ENCODE results near the gene CELF2. TPM values are rescaled to one million over a fixed set of nuclear protein-coding genes. Genes with fewer than 3 reads are reported as not detected.

The CELF2 gene
- total RNA-seq, 2 experiments from 2014 or later: 197 to 205 TPM

DNA sequence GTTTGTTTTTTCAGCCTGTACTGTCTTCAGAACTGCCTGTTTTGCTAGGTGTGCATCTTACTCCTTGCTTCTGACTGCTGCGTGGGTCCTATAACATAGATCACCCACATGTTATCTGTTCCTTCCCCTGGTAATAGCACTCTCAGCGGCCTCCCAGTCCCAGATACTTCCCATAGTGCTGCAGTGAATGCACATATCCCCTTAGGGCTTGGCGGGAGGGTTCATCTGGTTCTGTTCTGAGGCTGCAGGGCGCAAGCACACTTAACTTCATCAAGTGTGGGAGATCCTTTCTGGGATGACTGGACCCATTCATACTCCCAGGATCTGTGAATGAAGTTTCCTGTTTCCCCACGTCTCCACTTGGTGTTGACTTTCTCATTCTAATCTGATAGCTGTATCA lies 90.7 kb downstream of the CELF2 start:
- H3K27me3 Mint-ChIP-seq: no peaks in the 10 kb centered on the region
- no peak for DNase-seq
- ATAC-seq (ENCODE audit: poor library complexity): no peak
- CTCF ChIA-PET: interaction anchor here (0.6 to 1.0 kb wide), 2 partner anchors 10 to 14 kb away, joined by 3 to 4 read pairs; no protein-coding TSS in a partner anchor
- Histone ChIP-seq H3K36me3 (ENCODE audit: insufficient read depth, low read length) (no peaks in the 10 kb centered on the region), H3K9me3 (ENCODE audit: control insufficient read depth in 1 of 2, insufficient read depth in 1 of 2, low read length in 2 of 2) (no peaks in the 10 kb centered on the region), H3K4me3 (ENCODE audit: low read length) (no peak overlapping the region), H3K4me1 (ENCODE audit: insufficient read depth, low read length) (peaks cover 23% of the 10 kb centered on the region), H3K27me3 (ENCODE audit: control insufficient read depth in 1 of 2, insufficient read depth in 2 of 2, low read length in 2 of 2) (no peaks in the 10 kb centered on the region), H3K27ac (ENCODE audit: low read depth in 1 of 2, low read length in 2 of 2) (no peak overlapping the region)
- POLR2A ChIA-PET: interaction anchor here (0.9 to 7.9 kb wide), 2 partner anchors 37 to 56 kb away, joined by 4 to 96 read pairs; no protein-coding TSS in a partner anchor
- TF ChIP-seq, protein P1, sequence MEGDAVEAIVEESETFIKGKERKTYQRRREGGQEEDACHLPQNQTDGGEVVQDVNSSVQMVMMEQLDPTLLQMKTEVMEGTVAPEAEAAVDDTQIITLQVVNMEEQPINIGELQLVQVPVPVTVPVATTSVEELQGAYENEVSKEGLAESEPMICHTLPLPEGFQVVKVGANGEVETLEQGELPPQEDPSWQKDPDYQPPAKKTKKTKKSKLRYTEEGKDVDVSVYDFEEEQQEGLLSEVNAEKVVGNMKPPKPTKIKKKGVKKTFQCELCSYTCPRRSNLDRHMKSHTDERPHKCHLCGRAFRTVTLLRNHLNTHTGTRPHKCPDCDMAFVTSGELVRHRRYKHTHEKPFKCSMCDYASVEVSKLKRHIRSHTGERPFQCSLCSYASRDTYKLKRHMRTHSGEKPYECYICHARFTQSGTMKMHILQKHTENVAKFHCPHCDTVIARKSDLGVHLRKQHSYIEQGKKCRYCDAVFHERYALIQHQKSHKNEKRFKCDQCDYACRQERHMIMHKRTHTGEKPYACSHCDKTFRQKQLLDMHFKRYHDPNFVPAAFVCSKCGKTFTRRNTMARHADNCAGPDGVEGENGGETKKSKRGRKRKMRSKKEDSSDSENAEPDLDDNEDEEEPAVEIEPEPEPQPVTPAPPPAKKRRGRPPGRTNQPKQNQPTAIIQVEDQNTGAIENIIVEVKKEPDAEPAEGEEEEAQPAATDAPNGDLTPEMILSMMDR (IDR thresholded peaks at IDR 0.05): no peak
- H3K9me3 Mint-ChIP-seq: no peaks in the 10 kb centered on the region
- peaks cover 43% of the 10 kb centered on the region for H3K4me1 Mint-ChIP-seq (ENCODE audit: low read depth)
- intact Hi-C loops (cut with DNase I, micrococcal nuclease): no loop called here
- H3K36me3 Mint-ChIP-seq (ENCODE audit: low read depth): no peaks in the 10 kb centered on the region
- no peak overlapping the region for H3K4me3 Mint-ChIP-seq
- H3K27ac Mint-ChIP-seq: no peak overlapping the region

DNA sequence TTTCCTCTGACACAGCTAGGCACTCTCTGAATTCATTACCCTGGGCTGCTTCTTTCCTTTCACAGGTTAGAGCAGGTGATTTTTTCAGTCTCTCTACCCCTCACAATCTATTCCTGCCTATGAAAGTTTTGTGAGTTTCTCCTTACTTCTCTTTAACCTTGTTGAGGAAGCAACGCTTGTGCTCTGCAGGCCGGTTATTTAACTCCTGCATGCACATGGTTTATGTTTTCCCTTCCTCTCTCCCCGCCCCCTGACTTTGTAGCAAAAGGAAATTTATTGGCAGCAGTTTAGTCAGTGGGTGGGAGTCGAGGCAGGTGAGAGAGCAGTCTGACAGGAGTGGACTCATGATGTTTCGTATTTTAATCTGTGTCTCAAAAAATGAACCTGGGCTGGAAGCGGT lies 91.9 kb downstream of the CELF2 start:
- no peaks in the 10 kb centered on the region for H3K36me3 Mint-ChIP-seq (ENCODE audit: low read depth)
- DNase-seq (no peak), ATAC-seq (ENCODE audit: poor library complexity) (no peak)
- H3K4me1 Mint-ChIP-seq (ENCODE audit: low read depth): peaks cover 44% of the 10 kb centered on the region
- Histone ChIP-seq H3K27ac (ENCODE audit: low read depth in 1 of 2, low read length in 2 of 2) (no peak overlapping the region), H3K27me3 (ENCODE audit: control insufficient read depth in 1 of 2, insufficient read depth in 2 of 2, low read length in 2 of 2) (no peaks in the 10 kb centered on the region), H3K9me3 (ENCODE audit: control insufficient read depth in 1 of 2, insufficient read depth in 1 of 2, low read length in 2 of 2) (no peaks in the 10 kb centered on the region), H3K36me3 (ENCODE audit: insufficient read depth, low read length) (no peaks in the 10 kb centered on the region), H3K4me1 (ENCODE audit: insufficient read depth, low read length) (peaks cover 24% of the 10 kb centered on the region), H3K4me3 (ENCODE audit: low read length) (no peak overlapping the region)
- H3K9me3 Mint-ChIP-seq: no peaks in the 10 kb centered on the region
- no peak overlapping the region for H3K27ac Mint-ChIP-seq
- no peak overlapping the region for H3K4me3 Mint-ChIP-seq
- CTCF ChIA-PET: no interaction called here
- intact Hi-C loops (cut with DNase I, micrococcal nuclease): no loop called here
- POLR2A ChIA-PET: interaction anchor here (7.9 kb wide), 1 partner anchor 55 kb away, joined by 96 read pairs; no protein-coding TSS in a partner anchor
- H3K27me3 Mint-ChIP-seq: no peaks in the 10 kb centered on the region
- TF ChIP-seq, protein P1 (IDR thresholded peaks at IDR 0.05): no peak

DNA sequence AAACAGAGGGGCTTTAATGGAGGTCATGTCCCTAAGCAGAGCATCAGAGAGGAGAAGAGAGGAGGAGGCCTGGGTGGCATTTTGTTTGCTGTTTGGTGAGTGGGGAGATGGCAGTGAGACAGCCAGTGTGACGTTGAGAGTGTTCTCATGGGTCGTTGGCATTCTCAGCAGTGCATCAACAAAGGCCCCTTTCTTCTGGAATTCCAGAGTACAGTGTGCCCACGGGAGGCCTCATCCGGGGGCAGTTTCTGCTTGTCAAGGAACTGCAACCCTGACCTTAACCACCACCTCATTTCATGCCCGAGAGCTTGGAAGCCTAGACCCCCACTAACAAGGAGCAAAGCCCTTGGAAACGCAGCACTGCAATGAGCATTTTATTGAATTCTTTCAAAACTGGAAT lies 92.9 kb downstream of the CELF2 start:
- Mint-ChIP-seq H3K4me3 (no peak overlapping the region), H3K27ac (no peak overlapping the region), H3K4me1 (ENCODE audit: low read depth) (peaks cover 44% of the 10 kb centered on the region), H3K36me3 (ENCODE audit: low read depth) (no peaks in the 10 kb centered on the region), H3K27me3 (no peaks in the 10 kb centered on the region), H3K9me3 (no peaks in the 10 kb centered on the region)
- no peaks in the 10 kb centered on the region for H3K36me3 ChIP-seq (ENCODE audit: insufficient read depth, low read length)
- no peak overlapping the region for H3K4me3 ChIP-seq (ENCODE audit: low read length)
- no peaks in the 10 kb centered on the region for H3K9me3 ChIP-seq (ENCODE audit: control insufficient read depth in 1 of 2, insufficient read depth in 1 of 2, low read length in 2 of 2)
- TF ChIP-seq, protein P1 (IDR thresholded peaks at IDR 0.05): no peak
- H3K27me3 ChIP-seq (ENCODE audit: control insufficient read depth in 1 of 2, insufficient read depth in 2 of 2, low read length in 2 of 2): no peaks in the 10 kb centered on the region
- ATAC-seq (ENCODE audit: poor library complexity) (no peak), DNase-seq (no peak)
- ChIA-PET POLR2A (interaction anchor here (1.0 to 7.9 kb wide), 2 partner anchors 39 to 54 kb away, joined by 5 to 96 read pairs; no protein-coding TSS in a partner anchor), CTCF (no interaction called here)
- peaks cover 15% of the 10 kb centered on the region for H3K4me1 ChIP-seq (ENCODE audit: insufficient read depth, low read length)
- intact Hi-C loops (cut with DNase I, micrococcal nuclease): loop anchor here (5.0 to 10.0 kb wide), 2 partner anchors 37 to 364 kb away; no protein-coding TSS in a partner anchor
- H3K27ac ChIP-seq (ENCODE audit: low read depth in 1 of 2, low read length in 2 of 2): no peak overlapping the region
